Vagina (tissue), 2 donors: ENCODE measurements around the gene NPLOC4. TPM values are rescaled to one million over a fixed set of nuclear protein-coding genes. Genes with fewer than 3 reads are reported as not detected.

Experiments
- DNase-seq, 2 donors: peaks; one replicate each; pipeline ENCODE4 v3.0.0-alpha.2; 2017; ENCODE audit errors: extremely low spot score in 2 of 2
- H3K27ac ChIP-seq: fragments of 200-600 bp; sonication (generic); one replicate; pipeline ENCODE4 v1.5.1; 2019
- H3K27me3 ChIP-seq: fragments of 200-600 bp; sonication (generic); one replicate; pipeline ENCODE4 v1.5.1; 2019
- H3K36me3 ChIP-seq, 2 donors: fragments of 200-600 bp; sonication (generic); one replicate each; pipeline ENCODE4 v1.5.1; 2017 to 2019
- H3K4me1 ChIP-seq: fragments of 200-600 bp; sonication (generic); one replicate; pipeline ENCODE4 v1.5.1; 2019
- H3K4me3 ChIP-seq, 2 donors: fragments of 200-600 bp; sonication (generic); 1 replicate in 1 of 2; 2 replicates in 1 of 2; pipeline ENCODE4 v1.5.1; 2016 to 2019
- H3K9me3 ChIP-seq: fragments of 200-600 bp; sonication (generic); one replicate; pipeline ENCODE4 v1.5.1; 2019
- CTCF ChIP-seq, 3 experiments: fragments of 450-650 bp in 2 of 3; fragments of 200-600 bp in 1 of 3; sonication (generic) in 1 of 3; IDR thresholded peaks; one replicate each; pipeline ENCODE4 v1.5.1; 2017 to 2019; ENCODE audit warnings: antibody characterized with exemption in 3 of 3, mild to moderate bottlenecking in 2 of 3, moderate library complexity in 2 of 3
- POLR2A ChIP-seq, 2 donors: fragments of 450-650 bp; IDR thresholded peaks; one replicate each; pipeline ENCODE4 v1.6.1; 2017; ENCODE audit warnings: antibody characterized with exemption in 2 of 2, mild to moderate bottlenecking in 2 of 2, moderate library complexity in 2 of 2
- POLR2AphosphoS5 ChIP-seq, 2 donors: sonication (generic); formaldehyde crosslinking; IDR thresholded peaks; one replicate each; pipeline ENCODE4 v1.9.0; 2017; ENCODE audit warnings: antibody characterized with exemption in 2 of 2, mild to moderate bottlenecking in 2 of 2, low read depth in 1 of 2; ENCODE audit not compliant: insufficient read depth in 1 of 2
- intact Hi-C: fragments of 100-400 bp; cut with DNase I; formaldehyde crosslinking; loops from one replicate; pipeline ENCODE4 v1.15.1; 2023
- total RNA-seq: library from RNA; depleted of rRNA; stranded (reverse); fragments of >200 nt; gene quantifications from one replicate; pipeline ENCODE4 v1.2.3, GENCODE V29; 2016

NPLOC4 gene
- total RNA-seq, 1 donor from 2014 or later: 68.3 TPM

- Histone ChIP-seq H3K36me3 (no peaks in the 10 kb centered on the region), H3K27ac (no peak overlapping the region), H3K4me3 (no peak overlapping the region), H3K9me3 (no peaks in the 10 kb centered on the region), H3K27me3 (peaks cover 8% of the 10 kb centered on the region), H3K4me1 (peaks cover 33% of the 10 kb centered on the region)
- no peak for TF ChIP-seq CTCF (IDR thresholded peaks at IDR 0.05)
- no peak for TF ChIP-seq POLR2A (IDR thresholded peaks at IDR 0.05)
- TF ChIP-seq POLR2AphosphoS5 (IDR thresholded peaks at IDR 0.05; ENCODE audit: insufficient read depth in 1 of 2, low read depth in 1 of 2): no peak
- intact Hi-C loops: no loop called here
- no peak for DNase-seq
These were observed 113.4 kb downstream of the NPLOC4 start for GRCh38 chr17:81523402-81524038.

- TF ChIP-seq CTCF (IDR thresholded peaks at IDR 0.05) (no peak), POLR2A (IDR thresholded peaks at IDR 0.05) (no peak), POLR2AphosphoS5 (IDR thresholded peaks at IDR 0.05; ENCODE audit: insufficient read depth in 1 of 2, low read depth in 1 of 2) (no peak)
- Histone ChIP-seq H3K4me1 (peaks cover 36% of the 10 kb centered on the region), H3K27ac (no peak overlapping the region), H3K27me3 (peaks cover 8% of the 10 kb centered on the region), H3K4me3 (no peak overlapping the region), H3K9me3 (no peaks in the 10 kb centered on the region), H3K36me3 (no peaks in the 10 kb centered on the region)
- intact Hi-C loops: no loop called here
- DNase-seq: no peak
These were observed 114.2 kb downstream of the NPLOC4 start for GRCh38 chr17:81522491-81523401.

DNA sequence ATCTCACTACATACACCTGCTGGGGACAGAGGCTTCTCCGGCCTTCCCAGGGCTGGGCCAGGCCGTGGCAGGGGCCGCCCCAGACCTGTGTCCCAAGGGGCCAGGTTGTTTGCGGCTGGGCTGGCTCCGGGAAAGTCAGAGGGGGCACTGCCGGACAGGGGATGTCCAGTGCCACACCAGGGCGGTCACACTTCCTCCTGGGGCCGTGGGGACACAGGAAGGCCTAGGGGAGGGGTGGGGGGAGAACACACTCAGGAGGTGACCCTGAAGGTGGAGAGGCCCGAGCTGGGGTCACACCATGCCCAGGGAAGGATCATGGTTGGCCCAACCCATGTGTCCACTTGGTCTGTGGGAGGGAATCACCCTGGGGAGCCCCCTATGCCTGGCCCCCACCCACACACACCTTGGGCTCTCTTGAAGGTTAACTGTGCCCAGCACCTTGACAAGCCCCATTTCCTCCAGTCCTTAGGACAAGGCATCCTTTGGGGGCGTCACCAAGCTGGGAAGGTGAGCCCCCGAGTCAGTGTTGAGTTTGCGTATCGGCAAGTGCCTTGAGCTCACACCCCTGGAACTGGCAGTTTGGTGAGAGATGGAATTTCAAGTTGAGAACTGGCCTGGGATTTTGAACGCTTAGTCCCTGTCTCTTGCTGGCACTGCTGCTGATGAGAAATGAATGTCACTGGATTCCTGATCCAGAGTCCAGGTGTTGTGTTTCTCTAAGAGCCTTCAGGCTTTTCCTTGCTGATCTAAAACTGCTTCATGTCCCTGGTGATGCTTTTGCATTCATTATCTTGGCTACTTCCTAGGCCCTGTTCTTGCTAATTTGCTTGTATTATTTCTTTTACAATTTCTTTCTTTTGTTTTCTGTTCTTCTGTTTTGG lies 116.7 kb downstream of the NPLOC4 start:
- Histone ChIP-seq H3K9me3 (no peaks in the 10 kb centered on the region), H3K36me3 (no peaks in the 10 kb centered on the region), H3K27me3 (peaks cover 8% of the 10 kb centered on the region), H3K4me1 (peaks cover 57% of the 10 kb centered on the region), H3K4me3 (no peak overlapping the region), H3K27ac (no peak overlapping the region)
- intact Hi-C loops: no loop called here
- no peak for DNase-seq
- TF ChIP-seq POLR2AphosphoS5 (IDR thresholded peaks at IDR 0.05; ENCODE audit: insufficient read depth in 1 of 2, low read depth in 1 of 2) (no peak), CTCF (IDR thresholded peaks at IDR 0.05) (no peak), POLR2A (IDR thresholded peaks at IDR 0.05) (no peak)

DNA sequence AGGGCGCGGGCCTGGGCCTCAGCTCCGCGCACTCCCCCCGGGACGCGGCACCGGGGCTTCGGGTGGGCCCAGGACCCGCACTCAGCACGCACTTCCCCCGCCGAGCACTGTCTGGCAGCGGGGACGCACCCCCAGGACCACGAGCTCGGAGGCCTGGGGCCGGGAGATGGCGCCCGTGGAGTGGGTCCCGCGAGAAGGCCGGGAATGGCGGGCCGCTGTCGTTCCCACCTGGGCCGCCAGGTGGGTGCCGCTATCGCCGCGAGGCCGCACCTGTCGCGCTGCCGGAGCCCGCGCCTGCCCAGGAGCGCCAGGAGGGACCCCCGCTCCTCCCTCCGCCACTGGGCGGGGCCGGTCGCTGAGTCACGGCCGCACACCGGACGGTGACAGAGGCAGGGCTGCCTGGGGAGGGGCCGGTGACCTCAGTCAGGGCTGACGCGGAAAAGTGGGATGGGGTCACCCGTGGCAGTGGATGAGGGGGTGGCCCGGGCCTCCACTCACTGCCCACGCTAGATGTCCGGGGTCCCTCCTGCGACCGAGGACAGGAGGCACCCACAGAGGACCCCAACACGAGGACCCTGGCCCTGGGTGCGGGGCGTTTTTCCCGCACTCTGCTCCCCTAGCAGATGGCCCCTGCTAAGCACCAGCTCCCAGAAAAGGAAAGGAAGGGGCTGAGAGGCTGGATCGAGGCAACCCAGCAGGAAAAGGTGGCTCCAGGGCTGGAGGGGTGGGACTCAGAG lies 117.5 kb downstream of the NPLOC4 start:
- H3K27ac ChIP-seq: peak overlapping the region; percentile 51
- no peaks in the 10 kb centered on the region for H3K36me3 ChIP-seq
- TF ChIP-seq CTCF (IDR thresholded peaks at IDR 0.05): peak; percentile 19 to 33 (median 24)
- TF ChIP-seq POLR2A (IDR thresholded peaks at IDR 0.05): no peak
- no peak for TF ChIP-seq POLR2AphosphoS5 (IDR thresholded peaks at IDR 0.05; ENCODE audit: insufficient read depth in 1 of 2, low read depth in 1 of 2)
- no peaks in the 10 kb centered on the region for H3K9me3 ChIP-seq
- H3K27me3 ChIP-seq: peaks cover 8% of the 10 kb centered on the region
- intact Hi-C loops: no loop called here
- H3K4me1 ChIP-seq: peaks cover 57% of the 10 kb centered on the region
- no peak for DNase-seq
- peak overlapping the region; percentile 66 to 93 for H3K4me3 ChIP-seq
